GM19238 (cell line): ENCODE measurements around the gene HCRT.
"Not testable (repeated sequence)": the region's sequence is repeated elsewhere in the genome, so short reads cannot be mapped to it uniquely, and the experiment has no call there.

ENCODE experiments used
- DNase-seq: peaks from one replicate; pipeline ENCODE4 v3.0.0; 2011; ENCODE audit warnings: low spot score; ENCODE audit not compliant: insufficient read length

HCRT gene

GRCh38 chr17:42141382-42141781, 43.9 kb downstream of the HCRT start:
- no peak for DNase-seq

GRCh38 chr17:42140690-42141089, 44.6 kb downstream of the HCRT start:
- DNase-seq, result not testable (repeated sequence)

- DNase-seq, result no peak
Observed at GRCh38 chr17:42138749-42139492, 46.3 kb downstream of the HCRT start.

- DNase-seq, result no peak
Observed at GRCh38 chr17:42136654-42137051, 48.6 kb downstream of the HCRT start.

- DNase-seq, result no peak
Observed at GRCh38 chr17:42135664-42136653, 49.3 kb downstream of the HCRT start.

GRCh38 chr17:42135151-42135550, 50.1 kb downstream of the HCRT start:
- DNase-seq, result no peak
